Activated naive CD4-positive, alpha-beta T cell treated with anti-CD3 and anti-CD28 coated beads, Interleukin-2, amount 10 ng/mL, durations not matched to agents 7 days and 5 days (primary cell): ENCODE data around the gene TPM4.

ENCODE experiments used
- CTCF ChIA-PET: fragments of 350-600 bp; sonication (Branson Sonifier 250); formaldehyde crosslinking; loops from one replicate; lab custom pipeline; 2021; ENCODE audit warnings: antibody characterized with exemption; lab: Charles Lee
- DNase-seq: peaks from one replicate; pipeline ENCODE4 v3.0.0-alpha.2; 2020
- H3K27ac Mint-ChIP-seq: one replicate; pipeline ENCODE4 v1.8.0; 2021; ENCODE audit warnings: mild to moderate bottlenecking, moderate library complexity, mixed read lengths
- H3K27me3 Mint-ChIP-seq: one replicate; pipeline ENCODE4 v1.8.0; 2021; ENCODE audit warnings: mild to moderate bottlenecking, mixed read lengths
- H3K36me3 Mint-ChIP-seq: one replicate; pipeline ENCODE4 v1.8.0; 2021; ENCODE audit warnings: mixed read lengths
- H3K4me1 Mint-ChIP-seq: one replicate; pipeline ENCODE4 v1.8.0; 2021; ENCODE audit warnings: mixed read lengths
- H3K4me3 Mint-ChIP-seq: one replicate; pipeline ENCODE4 v1.8.0; 2021; ENCODE audit warnings: mild to moderate bottlenecking, moderate library complexity, mixed read lengths
- H3K9me3 Mint-ChIP-seq: one replicate; pipeline ENCODE4 v1.8.0; 2021; ENCODE audit warnings: mixed read lengths

TPM4 gene

DNA sequence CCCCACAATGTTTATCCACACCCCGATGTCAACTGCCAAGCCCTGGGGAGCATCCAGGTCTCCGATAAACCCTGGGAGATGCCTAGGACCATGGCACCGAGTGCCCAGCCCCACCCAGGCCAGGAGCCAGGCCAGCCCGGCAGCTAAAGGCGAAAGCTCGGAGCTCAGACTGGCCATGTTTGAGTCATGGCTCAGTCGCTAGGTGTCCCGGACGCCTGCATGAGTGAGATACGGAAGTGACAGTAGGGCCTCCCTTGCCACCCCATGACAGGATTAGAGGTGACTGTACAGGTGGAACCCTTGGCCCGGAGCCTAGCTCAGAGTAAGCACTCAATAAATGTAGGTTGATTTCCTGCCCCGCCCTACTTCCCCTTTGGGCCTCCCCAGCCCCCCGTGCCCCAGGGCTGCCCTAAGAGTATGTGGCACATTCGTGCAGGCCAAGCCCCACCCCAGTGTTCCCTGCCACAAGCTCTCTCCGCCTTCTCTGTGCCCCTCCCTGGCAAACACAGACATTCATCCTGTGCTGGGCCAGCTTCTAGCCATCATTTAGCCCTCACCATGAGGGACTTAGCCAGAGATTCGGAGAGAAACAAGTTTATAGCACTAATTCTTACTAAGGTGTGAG lies 5.8 kb upstream of the TPM4 start:
- peaks cover 51% of the 10 kb centered on the region for H3K4me1 Mint-ChIP-seq
- no peaks in the 10 kb centered on the region for H3K9me3 Mint-ChIP-seq
- no peaks in the 10 kb centered on the region for H3K36me3 Mint-ChIP-seq
- H3K27ac Mint-ChIP-seq, result no peak overlapping the region
- DNase-seq, result peak; percentile 91
- no peaks in the 10 kb centered on the region for H3K27me3 Mint-ChIP-seq
- no peak overlapping the region for H3K4me3 Mint-ChIP-seq
- CTCF ChIA-PET, result interaction anchor here (0.5 to 1.5 kb wide), 8 partner anchors 14 to 115 kb away, joined by 3 to 13 read pairs (median 4); partner anchors contain the start of gene FAM32A

DNA sequence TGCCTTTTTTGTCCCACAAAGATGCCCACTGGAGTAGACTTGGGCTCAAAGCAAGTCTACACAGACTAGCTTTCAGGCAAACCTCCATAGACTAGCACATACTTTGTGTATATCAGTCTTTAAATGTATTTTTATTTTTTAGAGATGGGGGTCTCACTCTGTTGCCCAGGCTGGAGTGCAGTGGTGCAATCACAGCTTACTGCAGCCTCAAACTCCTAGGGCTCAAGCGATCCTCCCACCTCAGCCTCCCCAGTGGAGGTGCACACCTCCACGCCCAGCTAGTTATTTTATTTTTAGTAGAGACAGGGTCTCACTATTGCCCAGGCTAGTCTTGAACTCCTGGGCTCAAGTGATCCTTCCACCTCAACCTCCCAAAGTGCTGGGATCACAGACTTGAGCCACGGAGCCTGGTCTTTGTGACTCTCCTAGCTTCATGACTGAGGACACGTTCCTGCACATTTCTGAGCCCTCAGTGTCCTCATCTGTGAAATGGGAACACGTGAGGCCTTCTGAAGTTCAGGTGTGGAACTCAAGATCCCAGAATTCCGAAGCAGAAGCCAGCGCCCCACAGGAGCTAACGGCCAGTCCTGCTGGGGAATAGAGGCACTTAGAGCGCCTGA lies 5.1 kb upstream of the TPM4 start:
- no peak for DNase-seq
- no peaks in the 10 kb centered on the region for H3K9me3 Mint-ChIP-seq
- CTCF ChIA-PET, result interaction anchor here (0.5 to 1.5 kb wide), 9 partner anchors 8 to 114 kb away, joined by 3 to 13 read pairs (median 4); partner anchors contain the start of gene FAM32A
- H3K27me3 Mint-ChIP-seq, result no peaks in the 10 kb centered on the region
- H3K36me3 Mint-ChIP-seq, result peaks cover 2% of the 10 kb centered on the region
- H3K4me1 Mint-ChIP-seq, result peaks cover 53% of the 10 kb centered on the region
- no peak overlapping the region for H3K27ac Mint-ChIP-seq
- no peak overlapping the region for H3K4me3 Mint-ChIP-seq

DNA sequence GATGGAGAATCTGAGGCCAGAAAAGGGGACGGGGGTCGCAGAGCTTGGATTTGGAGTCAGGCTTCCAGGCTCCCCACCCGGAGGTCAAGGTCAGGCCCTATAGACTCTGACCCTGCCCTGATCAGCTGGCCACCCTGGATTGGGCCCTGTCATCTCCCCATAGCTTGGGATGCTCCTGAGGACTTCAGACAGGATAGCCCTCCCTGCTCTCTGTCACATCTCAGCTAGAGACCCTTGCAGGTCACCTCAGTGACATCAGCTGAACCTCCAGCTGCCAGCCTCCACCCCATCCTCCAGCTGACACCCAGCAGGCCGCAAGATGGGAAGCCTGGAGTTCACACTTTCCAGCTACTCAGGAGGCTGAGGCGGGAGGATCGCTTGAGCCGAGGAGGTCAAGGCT lies 2.8 kb upstream of the TPM4 start:
- no peak for DNase-seq
- H3K4me3 Mint-ChIP-seq, result no peak overlapping the region
- peaks cover 14% of the 10 kb centered on the region for H3K36me3 Mint-ChIP-seq
- peak overlapping the region; percentile 95 for H3K27ac Mint-ChIP-seq
- CTCF ChIA-PET, result interaction anchor here (0.9 to 3.3 kb wide), 5 partner anchors 9 to 111 kb away, joined by 3 to 14 read pairs (median 4); partner anchors contain the start of gene FAM32A
- H3K9me3 Mint-ChIP-seq, result no peaks in the 10 kb centered on the region
- H3K4me1 Mint-ChIP-seq, result peaks cover 50% of the 10 kb centered on the region
- no peaks in the 10 kb centered on the region for H3K27me3 Mint-ChIP-seq

DNA sequence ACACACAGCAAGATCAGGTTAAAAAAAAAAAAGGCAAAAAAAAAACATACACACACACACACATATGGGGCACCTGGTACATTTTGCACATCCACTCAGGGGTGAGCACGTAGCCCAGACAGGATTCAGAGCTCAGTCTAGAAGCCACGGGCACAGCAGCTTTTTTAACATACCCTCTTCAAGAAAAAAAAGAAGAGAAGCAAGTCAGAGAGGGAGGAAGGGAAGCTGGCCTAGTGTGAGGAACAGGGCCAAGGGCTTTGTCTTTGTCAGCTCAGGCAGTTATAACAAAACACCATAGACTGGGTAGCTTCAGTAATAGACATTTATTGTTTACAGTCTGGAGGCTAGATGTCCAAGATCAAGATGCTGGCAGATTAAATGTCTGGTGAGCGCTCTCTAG lies 2.3 kb upstream of the TPM4 start:
- H3K4me3 Mint-ChIP-seq, result peak overlapping the region; percentile 84

DNA sequence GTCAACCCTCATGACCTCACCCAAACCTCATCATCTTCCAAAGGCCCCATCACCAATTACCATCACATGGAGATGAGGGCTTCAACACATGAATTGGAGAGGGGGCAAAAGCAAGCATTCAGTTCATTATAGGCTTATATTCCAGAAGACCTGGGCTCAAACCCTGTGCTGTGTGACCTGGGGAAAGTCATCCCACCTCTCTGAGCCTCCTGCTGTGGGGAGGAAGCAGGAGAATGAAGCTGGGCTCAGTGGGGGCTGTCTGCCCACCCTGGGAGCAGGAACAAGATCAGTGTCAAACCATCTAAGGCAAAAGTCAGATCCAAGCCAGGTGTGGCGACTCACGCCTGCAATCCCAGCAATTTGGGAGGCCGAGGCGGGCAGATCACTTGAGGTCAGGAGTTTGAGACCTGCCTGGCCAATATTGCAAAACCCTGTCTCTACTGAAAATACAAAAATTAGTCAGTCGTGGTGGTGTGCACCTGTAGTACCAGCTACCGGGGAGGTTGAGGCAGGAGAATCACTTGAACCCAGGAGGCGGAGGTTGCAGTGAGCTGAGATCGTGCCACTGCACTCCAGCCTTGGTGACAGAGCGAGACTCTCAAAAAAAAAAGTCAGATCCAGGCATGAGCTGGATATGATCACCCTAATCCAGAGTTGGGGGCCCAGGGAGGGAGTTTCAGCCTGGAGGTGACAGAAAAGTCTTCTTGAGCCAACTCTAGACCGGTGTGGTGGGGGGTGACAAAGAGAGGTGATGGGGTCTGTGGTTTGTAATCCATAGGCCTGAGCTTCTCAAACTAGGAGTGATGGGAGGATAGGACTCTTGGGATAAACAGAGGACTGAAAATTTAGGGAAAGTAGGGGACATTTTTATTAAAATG lies 1.6 kb upstream of the TPM4 start:
- peak overlapping the region; percentile 84 for H3K4me3 Mint-ChIP-seq
- H3K36me3 Mint-ChIP-seq, result peaks cover 21% of the 10 kb centered on the region
- CTCF ChIA-PET, result interaction anchor here (0.7 to 3.3 kb wide), 7 partner anchors 9 to 107 kb away, joined by 3 to 14 read pairs (median 4); no protein-coding TSS in a partner anchor

More for the DNA sequence above, 2.3 kb upstream of the TPM4 start:
- Mint-ChIP-seq H3K4me1 (peaks cover 53% of the 10 kb centered on the region), H3K9me3 (no peaks in the 10 kb centered on the region), H3K36me3 (peaks cover 17% of the 10 kb centered on the region), H3K27me3 (no peaks in the 10 kb centered on the region), H3K27ac (peak overlapping the region; percentile 95)
- peak; percentile 52 for DNase-seq
- CTCF ChIA-PET, result interaction anchor here (0.7 to 3.3 kb wide), 6 partner anchors 9 to 111 kb away, joined by 3 to 14 read pairs (median 4); partner anchors contain the start of gene FAM32A

DNA sequence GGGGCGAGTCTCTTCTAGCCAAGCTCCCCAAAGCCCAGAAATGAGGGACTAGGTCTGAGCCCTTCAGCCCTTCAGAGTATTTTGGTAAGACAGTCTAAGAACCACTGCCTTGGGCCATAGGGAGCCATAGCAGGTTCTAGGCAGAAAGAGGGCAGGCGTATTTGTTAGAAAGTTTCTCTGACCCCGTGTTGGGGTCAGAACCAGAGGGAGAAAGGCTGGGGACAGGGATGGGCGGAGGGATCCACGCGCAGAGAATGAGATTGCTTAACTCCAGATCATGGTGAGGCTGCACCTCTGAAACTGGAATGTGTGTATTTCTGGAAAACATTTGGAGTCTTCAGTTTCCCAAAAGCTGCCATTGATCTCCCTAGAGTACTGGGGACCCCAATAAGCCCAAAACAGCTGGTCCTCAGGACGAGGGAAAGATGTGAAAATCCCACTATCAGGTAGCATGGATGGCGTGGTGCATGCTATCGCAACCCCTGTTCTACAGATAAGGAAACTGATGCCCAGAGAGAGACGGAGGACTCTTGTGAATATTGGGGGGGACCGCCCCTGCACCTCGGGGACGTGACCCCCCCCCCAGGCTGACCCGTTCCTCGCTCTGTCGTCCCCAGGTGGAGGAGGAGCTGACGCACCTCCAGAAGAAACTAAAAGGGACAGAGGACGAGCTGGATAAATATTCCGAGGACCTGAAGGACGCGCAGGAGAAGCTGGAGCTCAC lies 703 bp upstream of the TPM4 start:
- peak overlapping the region; percentile 95 for H3K27ac Mint-ChIP-seq
- no peaks in the 10 kb centered on the region for H3K9me3 Mint-ChIP-seq
- CTCF ChIA-PET, result interaction anchor here (0.7 to 3.3 kb wide), 6 partner anchors 9 to 69 kb away, joined by 3 to 14 read pairs (median 4); no protein-coding TSS in a partner anchor
- peaks cover 26% of the 10 kb centered on the region for H3K36me3 Mint-ChIP-seq
- no peaks in the 10 kb centered on the region for H3K27me3 Mint-ChIP-seq
- peaks cover 67% of the 10 kb centered on the region for H3K4me1 Mint-ChIP-seq
- no peak for DNase-seq
- peak overlapping the region; percentile 84 for H3K4me3 Mint-ChIP-seq

More for the DNA sequence above, 1.6 kb upstream of the TPM4 start:
- no peak for DNase-seq
- Mint-ChIP-seq H3K27me3 (no peaks in the 10 kb centered on the region), H3K9me3 (no peaks in the 10 kb centered on the region), H3K4me1 (peaks cover 60% of the 10 kb centered on the region), H3K27ac (peak overlapping the region; percentile 95)

DNA sequence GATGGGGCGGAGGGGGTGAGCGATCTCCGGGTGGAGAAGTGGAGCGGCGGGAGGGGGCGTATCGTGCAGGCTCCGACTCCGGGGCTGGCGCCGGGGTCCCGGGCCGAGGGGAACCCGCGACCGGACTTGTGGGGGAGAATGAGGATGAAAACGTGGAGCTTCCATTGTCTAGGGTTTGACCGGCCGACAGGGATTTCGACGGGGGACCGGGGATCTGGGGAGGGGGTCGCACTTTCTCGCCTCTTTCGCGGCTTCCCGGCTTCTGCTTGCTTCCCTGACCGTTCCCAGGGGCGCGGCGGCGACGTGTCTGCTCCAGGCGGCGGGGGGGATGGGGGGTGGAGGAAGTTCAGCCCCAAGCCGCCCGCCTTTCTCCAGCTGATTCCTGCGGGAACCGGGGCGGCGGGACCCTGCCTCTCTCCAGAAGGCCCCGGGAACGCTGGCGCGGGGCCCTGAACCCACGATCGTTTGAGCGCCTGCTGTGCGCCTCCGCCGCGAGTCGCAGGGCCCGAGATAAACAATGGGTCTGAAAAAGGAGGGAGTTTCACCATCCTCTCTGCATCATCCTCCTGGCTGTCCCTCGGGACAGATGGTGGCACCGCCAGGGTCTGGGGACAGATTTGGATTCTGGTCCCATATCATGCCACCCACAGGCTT lies 790 bp downstream of the TPM4 start:
- no peaks in the 10 kb centered on the region for H3K9me3 Mint-ChIP-seq
- H3K27me3 Mint-ChIP-seq, result no peaks in the 10 kb centered on the region
- peak overlapping the region; percentile 99 for H3K27ac Mint-ChIP-seq
- H3K36me3 Mint-ChIP-seq, result peaks cover 40% of the 10 kb centered on the region
- peak; percentile 46 for DNase-seq
- peaks cover 74% of the 10 kb centered on the region for H3K4me1 Mint-ChIP-seq
- H3K4me3 Mint-ChIP-seq, result peak overlapping the region; percentile 84
- CTCF ChIA-PET, result interaction anchor here (0.8 to 2.7 kb wide), 3 partner anchors 9 to 36 kb away, joined by 4 to 11 read pairs (median 5); no protein-coding TSS in a partner anchor

DNA sequence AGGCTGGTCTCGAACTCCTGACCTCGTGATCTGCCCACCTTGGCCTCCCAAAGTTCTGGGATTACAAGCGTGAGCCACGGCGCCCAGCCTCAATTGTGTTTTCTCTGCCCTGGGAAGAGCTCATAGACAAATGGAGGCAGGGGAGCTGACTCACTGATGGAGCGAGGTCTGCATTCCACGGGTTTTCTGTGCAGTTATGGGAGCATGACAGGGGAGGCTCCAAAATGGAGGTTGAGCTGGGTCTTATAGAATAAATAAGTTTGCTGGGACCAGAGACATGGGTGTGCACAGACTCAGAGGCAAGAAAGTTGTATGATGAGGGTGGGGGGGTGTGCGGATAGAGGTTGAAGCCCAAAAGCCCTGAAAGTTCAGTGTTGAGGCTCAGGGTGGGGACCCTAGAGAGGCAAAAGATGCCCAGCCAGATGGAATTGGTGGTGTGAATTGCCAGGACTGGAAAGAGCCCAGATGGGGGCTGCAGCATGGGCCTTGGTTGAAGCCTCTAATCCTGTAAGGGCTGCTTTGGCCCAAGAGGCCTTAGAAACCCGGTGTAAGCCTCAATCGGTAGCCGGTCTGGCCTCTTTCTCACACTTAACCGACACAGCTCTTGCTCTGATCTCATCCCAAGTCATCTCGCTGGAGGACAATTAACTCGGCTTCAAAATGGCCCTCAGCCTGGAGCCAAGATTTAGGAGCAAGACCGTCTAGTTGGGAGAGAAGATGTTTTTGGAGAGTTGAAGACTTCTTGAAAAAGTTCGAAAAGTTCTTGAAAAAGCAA lies 1.9 kb downstream of the TPM4 start:
- CTCF ChIA-PET, result interaction anchor here (0.8 to 1.8 kb wide), 4 partner anchors 8 to 33 kb away, joined by 3 to 5 read pairs (median 4); partner anchors contain the start of gene RAB8A
- H3K4me1 Mint-ChIP-seq, result peaks cover 74% of the 10 kb centered on the region
- H3K36me3 Mint-ChIP-seq, result peaks cover 50% of the 10 kb centered on the region
- H3K27me3 Mint-ChIP-seq, result no peaks in the 10 kb centered on the region
- no peak for DNase-seq
- peak overlapping the region; percentile 99 for H3K27ac Mint-ChIP-seq
- peak overlapping the region; percentile 84 for H3K4me3 Mint-ChIP-seq
- no peaks in the 10 kb centered on the region for H3K9me3 Mint-ChIP-seq

DNA sequence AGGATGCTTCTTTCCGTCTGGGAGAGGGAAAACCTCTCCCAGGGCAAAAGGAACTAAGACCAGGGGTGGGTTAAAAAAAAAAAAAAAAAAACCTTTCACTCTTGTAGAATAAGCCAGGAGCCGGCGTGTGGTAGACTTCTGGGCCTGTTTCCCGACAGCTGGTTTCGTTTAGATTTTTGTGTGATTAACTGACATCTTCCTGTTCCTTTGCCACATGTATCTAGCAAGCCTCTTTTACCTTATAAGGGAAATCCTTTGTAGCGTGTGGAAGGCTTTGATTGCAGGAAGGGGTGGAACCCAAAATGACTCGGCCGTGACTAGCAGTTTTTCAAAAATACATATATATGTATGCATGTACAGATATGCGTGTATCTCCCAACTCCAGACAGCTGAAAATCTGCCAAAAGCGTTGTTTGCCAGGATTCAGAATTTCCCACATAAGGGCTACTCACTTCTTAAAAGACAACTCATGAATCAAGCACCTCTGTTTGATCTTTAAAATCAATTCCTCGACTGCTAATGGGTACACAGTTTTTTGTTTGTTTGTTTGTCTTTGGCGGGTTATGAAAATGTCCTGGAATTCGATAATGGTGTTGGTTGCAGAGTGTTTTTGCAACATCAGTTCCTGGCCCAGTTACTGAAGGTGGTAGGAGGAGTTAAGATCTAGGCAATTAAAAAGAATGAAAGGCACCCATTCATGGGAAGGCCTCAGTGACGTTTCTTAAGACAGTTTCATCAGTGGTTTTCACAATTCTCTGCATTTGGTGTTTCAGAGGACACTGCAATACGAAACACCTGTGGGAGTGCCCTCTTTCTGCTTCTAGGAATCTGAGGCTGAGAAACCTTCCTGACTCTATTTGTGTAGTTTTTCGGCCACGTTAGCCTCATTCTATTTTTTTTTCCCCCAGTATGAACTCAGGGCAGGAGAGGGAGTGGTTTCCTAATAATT lies 2.7 kb downstream of the TPM4 start:
- H3K27ac Mint-ChIP-seq, result peak overlapping the region; percentile 99
- H3K4me3 Mint-ChIP-seq, result peak overlapping the region; percentile 84
- H3K4me1 Mint-ChIP-seq, result peaks cover 72% of the 10 kb centered on the region
- H3K36me3 Mint-ChIP-seq, result peaks cover 54% of the 10 kb centered on the region
- no peaks in the 10 kb centered on the region for H3K9me3 Mint-ChIP-seq
- peak; percentile 85 for DNase-seq
- no peaks in the 10 kb centered on the region for H3K27me3 Mint-ChIP-seq
- CTCF ChIA-PET, result interaction anchor here (0.8 kb wide), 1 partner anchor 15 kb away, joined by 3 read pairs; no protein-coding TSS in a partner anchor

DNA sequence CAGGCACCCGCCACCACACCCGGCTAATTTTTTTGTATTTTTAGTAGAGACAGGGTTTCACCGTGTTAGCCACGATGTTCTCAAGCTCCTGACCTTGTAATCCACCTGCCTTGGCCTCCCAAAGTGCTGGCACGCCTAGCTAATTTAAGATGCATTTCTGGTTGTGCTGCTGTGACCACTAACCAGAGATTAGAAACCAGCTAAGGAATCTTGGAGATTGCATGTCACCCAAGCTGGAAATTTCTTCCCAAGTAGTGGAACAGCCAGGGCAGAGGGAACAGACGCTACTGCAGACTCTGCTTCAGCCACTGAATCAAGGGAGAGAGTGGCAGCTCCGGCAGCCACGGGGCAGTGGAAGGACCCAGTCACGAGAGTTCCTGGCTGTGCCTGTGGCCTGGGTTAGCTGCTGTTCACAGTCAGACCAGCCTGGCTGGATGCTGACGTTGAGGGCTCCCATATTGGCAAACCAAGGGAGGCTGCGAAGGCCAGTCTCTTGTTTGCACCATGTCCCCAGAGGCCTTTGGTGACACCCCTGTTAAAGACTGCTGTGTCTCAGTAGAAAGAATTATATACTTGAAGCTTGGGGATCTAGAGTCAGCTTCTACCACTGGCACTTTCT lies 7.9 kb downstream of the TPM4 start:
- Mint-ChIP-seq H3K4me1 (peaks cover 85% of the 10 kb centered on the region), H3K9me3 (no peaks in the 10 kb centered on the region), H3K27ac (peak overlapping the region; percentile 80), H3K27me3 (no peaks in the 10 kb centered on the region), H3K36me3 (peaks cover 78% of the 10 kb centered on the region), H3K4me3 (no peak overlapping the region)
- CTCF ChIA-PET, result interaction anchor here (0.7 to 2.0 kb wide), 4 partner anchors 14 to 42 kb away, joined by 3 to 5 read pairs (median 3); no protein-coding TSS in a partner anchor
- DNase-seq, result no peak

DNA sequence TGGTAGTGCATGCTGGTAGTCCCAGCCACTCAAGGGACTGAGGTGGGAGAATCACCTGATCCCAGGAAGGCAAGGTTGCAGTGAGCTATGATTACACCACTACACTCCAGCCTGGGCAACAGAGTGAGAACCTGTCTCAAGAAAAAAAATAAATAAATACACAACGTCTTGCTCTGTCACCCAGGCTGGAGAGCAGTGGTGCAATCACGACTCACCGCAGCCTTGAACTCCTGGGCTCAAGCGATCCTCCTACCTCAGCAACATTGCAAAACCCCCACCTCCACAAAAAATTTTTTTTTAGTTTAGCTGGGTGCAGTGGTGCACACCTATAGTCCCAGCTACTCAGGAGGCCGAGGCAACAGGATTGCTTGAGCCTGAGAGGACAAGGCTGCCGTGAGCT lies 8.8 kb downstream of the TPM4 start:
- CTCF ChIA-PET, result interaction anchor here (0.8 to 2.0 kb wide), 4 partner anchors 15 to 44 kb away, joined by 3 to 5 read pairs (median 4); no protein-coding TSS in a partner anchor
- Mint-ChIP-seq H3K9me3 (no peaks in the 10 kb centered on the region), H3K27me3 (no peaks in the 10 kb centered on the region), H3K4me3 (no peak overlapping the region), H3K36me3 (peaks cover 81% of the 10 kb centered on the region), H3K4me1 (peaks cover 84% of the 10 kb centered on the region), H3K27ac (peak overlapping the region; percentile 94)
- DNase-seq, result no peak
